HL-60 (cell line): ENCODE data around the gene DNM3.

Experiments
- CTCF ChIP-seq: IDR thresholded peaks from one replicate; pipeline ENCODE4 v1.5.1; 2011; ENCODE audit warnings: low read length, control low read depth, inconsistent platforms; ENCODE audit not compliant: insufficient read depth
- GABPA ChIP-seq: IDR thresholded peaks from 2 replicates; pipeline ENCODE4 v1.6.1; 2012; ENCODE audit warnings: low read depth

DNA sequence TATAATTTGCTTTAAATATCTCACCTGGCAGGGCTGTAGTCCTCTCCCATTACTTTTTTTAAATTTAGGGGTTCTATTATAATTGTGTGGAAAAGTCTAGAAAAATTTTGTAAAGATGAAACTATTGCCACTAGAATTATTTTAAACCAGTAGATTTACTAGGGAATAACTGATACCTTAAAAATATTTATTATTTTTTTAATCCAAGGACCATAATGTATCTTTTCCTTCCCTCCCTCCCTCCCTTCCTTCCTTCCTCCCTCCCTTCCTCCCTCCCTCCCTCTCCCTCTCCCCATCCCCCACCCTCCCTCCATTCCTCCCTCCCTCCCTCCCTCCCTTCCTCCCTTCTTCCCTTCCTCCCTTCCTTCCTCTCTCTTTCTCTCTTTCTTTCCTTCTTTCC is 90.5 kb downstream of the DNM3 start:
- TF ChIP-seq CTCF (no peak), GABPA (no peak)
